ENCODE results near the gene SAPCD2.
"Not testable (repeated sequence)": the region's sequence is repeated elsewhere in the genome, so short reads cannot be mapped to it uniquely, and the experiment has no call there.

Gene SAPCD2

DNA sequence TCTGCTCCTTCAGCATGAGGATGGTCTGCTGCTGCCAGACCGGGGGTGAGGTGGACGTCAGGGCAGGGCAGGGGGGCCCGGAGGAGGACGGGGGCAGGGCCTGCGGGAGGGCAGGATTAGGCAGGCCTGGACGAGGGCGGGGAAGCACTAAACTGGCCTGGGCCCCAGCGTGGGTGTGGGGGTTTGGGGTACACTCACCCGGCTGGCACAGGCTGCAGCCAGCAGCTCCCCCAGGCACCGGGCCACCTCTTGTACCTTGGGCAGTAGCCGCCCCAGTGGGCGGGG lies 5.5 kb downstream of the SAPCD2 start:
- DNase-seq (ENCODE audit: low read depth, low spot score) = no peak

DNA sequence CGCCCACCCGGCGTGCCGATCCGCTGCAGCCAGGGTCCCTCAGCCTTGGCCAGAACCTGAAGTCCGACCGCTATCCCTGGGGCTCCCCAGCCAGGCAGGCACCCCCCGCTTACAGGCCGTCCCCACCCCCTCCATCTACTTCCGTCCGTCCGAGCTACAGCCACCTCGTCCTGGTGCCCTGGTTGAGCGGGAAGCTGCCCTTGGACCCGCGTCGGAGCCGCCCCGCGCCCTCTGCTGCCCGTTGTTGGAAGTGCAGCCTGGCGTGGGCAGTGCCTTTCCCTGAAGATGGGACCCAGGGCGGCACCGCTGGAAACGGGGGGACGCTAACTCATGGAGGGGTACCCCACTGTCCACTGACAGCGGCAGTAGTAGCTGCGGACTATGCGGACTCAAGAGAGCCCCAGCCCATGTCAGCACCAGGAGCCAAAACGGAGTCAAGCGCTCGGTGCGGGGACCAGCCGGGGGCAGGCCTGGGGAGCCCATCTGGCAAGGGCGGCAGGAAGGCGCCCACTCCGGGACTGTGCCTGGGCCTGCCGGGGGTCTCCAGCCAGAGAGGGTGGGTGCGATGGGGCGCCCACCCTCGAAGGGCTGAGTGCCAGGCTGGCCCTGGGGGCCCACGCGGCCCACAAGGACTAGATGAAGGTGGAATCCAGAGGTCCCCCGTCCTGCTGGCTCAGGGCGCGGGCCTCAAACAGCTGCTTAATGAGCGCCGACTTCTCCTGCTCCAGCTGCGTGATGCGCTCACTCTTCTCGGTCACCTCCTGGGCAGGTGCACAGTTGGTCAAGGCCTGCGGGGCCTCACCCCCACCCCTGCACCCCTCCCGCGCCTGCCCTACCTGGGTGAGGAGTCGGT lies 6.1 kb downstream of the SAPCD2 start:
- DNase-seq (ENCODE audit: low read depth, low spot score) = no peak

DNA sequence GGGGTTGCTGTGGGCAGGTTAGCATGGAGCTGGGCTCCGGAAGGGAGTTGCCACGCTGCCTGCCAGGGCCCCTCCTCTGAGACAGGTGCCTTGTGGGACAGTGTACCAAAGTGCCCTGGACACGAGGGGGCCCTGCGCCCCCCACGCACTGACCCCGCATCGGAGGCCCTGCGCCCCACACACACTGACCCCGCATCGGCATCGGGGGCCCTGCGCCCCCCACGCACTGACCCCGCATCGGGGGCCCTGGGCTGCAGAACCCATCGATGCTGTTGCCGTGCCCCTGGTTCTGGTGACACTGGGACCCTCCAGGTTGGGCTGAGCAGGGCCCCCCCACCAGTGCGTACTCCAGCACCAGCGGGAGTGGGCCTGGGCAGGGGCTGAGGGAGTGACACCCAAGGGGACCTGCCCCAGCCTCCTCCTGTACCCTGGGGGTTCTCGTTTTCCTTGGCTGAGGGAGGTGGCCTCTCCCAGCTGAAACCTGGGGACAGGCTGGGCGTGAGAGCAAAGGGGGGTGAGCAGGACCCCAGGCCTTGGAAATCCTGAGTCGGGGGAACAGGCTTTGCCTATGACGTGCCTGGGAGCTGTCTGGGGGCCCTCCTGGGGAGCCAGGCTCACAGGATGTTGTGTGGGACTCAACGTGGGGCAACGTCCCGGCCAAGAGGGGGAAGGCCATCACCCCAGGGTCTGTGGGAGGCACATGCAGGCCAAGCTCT lies 6.9 kb downstream of the SAPCD2 start:
- DNase-seq (ENCODE audit: low read depth, low spot score) = no peak

DNA sequence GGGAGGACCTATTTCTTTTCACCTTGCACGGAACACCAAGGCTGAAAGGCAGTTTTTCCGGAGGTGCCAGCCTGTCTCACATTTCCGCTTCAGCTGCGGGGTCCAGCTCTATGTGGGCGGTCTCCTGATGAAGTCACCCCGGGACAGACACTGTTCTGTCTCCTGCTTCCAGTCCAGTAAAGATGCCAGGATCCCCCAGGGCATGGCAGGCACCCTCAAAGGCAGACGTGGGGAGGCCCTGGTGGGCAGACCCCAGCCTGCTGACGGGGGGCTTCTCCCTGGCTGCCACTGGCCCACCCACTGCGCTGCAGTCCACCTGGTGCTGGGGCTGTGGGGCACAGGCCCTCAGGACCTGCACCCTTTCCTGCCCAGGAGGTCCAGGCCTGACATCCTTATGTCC lies 7.6 kb downstream of the SAPCD2 start:
- DNase-seq (ENCODE audit: low read depth, low spot score) = not testable (repeated sequence)

DNA sequence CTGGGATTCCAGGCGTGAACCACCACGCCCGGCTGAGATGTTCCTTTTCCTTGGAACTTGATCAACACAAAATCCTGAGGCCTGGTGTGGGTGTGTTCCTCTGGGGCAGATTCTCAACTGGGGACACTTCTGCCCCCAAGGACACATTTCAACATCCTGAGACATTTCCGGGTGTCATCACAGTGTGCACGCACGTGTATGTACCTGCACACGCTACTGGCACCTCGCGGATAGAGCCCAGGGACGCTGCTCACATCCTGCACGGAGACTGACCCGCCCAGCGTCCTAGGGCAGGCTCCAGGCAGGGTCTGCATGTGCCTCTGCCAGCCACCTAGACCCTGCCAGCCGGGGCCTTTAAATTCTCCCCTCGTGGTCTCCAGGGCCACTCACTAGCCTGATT lies 8.0 kb downstream of the SAPCD2 start:
- DNase-seq (ENCODE audit: low read depth, low spot score) = no peak

DNA sequence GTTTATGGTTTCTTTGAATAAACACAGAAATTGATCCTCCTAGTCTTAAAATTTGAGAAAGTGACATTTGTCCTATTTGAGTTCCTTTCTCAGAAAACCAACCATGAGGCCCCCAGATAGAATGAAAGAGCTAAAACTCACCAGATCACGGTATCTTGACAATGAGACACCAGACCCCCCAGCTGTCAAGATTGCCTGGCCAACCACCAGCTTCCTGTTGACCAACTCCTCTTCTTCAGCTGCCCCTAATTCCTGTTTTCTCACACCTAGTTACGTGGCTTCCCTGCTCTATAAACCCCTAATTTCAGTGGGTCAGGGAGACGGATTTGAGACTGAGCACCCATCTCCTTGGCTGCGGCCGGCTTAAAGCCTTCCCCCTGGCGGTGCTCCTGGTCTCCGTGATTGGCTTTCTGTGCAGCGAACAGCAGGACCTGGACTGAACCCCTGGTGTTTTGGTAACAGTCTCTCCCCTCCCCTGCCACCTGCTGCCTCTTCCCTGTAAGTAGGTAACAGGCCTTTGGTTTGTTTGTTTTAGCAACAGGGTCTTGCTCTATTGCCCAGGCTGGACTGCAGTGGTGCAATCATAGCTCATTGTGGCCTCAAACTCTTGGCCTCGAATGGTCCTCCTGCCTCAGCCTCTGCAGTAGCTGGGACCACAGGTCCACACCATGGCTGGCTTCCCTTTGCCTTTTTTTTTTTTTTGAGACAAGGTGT lies 11.7 kb downstream of the SAPCD2 start:
- no peak for DNase-seq (ENCODE audit: low read depth, low spot score)

DNA sequence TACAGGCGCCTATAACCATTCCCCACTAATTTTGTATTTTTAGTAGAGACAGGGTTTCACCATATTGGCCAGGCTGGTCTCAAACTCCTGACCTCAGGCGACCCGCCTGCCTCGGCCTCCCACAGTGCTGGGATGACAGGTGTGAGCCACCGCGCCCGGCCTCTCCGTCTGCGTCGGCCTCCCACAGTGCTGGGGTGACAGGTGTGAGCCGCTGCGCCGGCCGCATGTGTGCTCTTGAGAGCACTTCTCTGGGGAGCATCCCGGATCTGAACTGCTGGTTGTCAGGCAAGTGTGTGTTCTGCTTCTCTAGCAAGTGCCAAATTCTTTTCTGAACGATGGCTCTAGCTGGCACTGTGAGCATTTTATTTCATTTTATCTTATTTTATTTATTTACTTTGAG lies 12.8 kb downstream of the SAPCD2 start:
- DNase-seq (ENCODE audit: low read depth, low spot score) = no peak

DNA sequence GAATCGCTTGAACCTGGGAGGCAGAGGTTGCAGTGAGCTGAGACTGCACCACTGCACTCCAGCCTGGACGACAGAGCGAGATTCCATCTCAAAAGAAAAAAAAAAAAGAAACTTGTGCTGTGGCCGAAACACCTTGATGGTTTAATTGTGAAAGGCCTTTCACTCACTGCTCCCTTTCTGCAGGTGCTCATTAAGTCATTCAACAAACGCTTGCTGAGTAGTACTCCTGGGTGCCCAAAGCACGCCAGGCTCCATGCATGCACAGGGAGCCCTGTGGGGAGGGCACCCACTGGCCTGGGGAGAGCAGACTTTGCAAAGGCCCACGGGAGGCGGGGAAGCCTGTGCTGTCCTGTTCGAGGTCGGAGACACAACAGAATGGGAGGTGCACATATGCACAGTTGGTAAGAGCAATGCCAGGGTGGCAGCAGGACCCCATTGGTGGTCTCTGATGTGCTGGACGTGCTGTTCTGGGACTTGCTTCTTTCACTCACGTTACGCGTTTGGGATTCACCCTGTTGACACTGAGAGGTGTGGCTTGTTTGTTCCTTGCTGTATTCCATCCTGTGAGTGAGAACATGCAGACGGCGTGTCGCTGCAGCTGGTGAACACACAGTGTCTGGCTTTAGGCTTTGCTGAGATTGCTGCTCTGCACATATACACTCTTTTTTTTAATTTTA lies 13.5 kb downstream of the SAPCD2 start:
- DNase-seq (ENCODE audit: low read depth, low spot score) = no peak

DNA sequence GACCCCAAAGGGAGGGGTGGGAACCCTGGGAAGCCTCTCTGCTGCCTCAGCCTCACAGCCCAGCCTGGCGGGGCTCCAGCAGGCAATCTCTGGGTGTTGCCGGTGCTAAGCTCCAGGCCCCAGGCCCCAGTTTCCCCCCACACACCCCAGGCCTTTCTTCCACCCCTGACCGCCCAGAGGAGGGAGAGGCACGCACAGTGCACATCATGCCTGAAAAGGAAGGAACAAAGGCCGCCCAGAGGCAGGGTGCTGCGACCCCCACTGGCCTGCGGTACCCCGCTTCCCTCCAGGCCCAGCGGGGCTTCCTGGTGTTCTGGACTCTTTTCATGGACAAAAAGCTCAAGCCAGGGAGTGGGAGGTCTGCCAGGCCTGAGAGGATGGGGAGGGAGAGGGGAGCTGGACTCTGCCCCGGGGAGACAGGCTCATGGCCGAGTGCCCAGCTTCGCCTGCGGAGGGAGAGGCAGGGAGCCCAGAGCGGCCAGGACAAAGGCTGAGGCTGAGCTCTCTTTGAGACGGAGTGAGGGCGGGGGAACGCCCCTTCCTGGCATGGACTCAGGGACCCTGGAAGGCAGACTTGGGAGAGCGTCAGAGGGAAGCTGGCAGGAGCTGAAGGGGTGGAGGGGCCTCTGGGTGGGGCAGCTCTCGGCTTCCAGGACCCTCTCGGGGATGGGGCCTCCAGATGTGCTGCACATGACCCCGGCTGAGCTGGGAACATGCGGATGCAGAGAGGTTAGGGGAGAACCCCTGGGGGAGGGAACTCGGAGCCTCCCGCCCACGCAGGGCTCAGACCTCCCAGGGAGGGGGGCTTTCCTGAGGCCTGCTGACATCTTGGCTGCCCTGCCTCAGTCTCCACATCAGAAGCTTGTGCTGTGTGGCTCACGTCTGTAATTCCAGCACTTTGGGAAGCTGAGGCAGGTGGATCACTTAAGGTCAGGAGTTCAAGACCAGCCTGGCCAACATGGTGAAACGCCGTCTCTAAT lies 14.7 kb downstream of the SAPCD2 start:
- peak; percentile 77 for DNase-seq (ENCODE audit: low read depth, low spot score)

DNA sequence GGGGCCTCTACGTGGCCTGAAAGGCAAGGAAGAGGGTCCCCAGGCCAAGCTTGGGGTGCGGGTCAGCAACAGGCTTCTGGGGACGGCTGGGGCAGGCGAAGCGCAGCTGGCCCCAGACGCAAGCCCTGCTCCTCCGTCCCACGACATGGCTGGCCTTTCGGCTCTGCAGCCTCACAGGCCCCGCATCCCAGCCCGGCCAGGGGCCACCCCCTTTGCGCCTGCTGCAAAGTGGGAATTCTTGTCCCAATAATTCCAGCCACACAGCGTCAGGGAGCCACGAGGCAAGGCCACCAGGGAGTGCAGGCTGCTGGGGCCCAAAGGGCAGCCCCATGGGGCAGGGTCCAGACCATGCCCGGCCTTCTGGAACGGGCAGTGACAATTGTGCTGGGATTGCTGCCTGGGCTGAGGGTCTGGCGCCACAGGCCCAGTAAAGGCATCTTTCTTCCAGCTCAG lies 15.4 kb downstream of the SAPCD2 start:
- DNase-seq (ENCODE audit: low read depth, low spot score) = no peak

DNA sequence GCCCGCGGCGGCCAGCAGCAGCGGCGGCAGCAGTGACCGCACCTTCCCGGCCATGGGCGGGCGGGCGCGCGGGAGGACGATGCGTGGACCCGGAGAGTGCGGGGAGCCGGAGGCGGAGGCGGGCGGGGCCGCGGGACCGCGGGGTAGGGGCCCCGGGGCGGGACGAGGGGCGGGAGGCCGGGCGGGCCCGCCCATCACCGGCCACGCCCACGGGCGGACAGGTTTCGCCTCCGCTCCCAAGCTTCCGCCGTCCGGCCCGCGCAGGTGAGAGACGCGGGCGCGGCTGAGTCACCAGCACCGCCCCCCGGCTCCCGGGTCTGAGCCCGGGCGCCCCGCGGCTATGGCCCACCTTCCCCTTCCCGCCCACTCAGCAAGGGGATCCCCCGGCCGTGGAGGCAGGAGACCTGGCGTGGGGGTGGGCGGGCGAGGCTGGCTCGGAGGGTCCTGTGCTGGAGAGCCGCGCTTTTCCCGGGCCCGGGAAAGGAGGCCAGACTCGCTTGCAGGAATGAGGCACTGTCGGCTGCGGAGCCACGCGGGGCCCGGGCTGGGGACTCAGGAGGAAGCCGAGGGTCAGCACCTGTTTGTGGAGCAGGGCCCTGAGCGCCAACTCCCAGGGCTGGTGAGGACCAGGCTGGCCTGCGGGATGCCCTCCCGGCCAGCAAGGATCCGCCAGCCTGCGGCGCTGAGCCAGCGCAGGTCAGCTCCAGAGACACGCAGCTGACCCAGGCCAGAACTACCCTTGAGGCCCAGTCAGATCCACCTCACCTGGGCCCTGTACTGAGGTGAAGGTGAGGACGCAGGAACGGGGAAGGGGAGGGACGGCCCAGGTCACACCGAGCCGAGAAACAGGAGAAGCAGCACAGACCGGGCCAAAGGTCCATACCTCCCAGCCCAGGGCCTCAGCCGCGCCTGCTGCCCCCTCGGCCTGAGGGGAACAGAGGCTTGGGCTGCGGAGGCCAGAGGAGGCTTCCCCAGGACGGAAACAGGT lies 16.1 kb downstream of the SAPCD2 start, which contains the start of gene ENTPD2:
Gene ENTPD2, minus strand, starts transcription at position 118 of the 988 bp plus-strand sequence. Its CDS starts 64 bp downstream, at position 54.
- DNase-seq (ENCODE audit: low read depth, low spot score) = no peak

DNA sequence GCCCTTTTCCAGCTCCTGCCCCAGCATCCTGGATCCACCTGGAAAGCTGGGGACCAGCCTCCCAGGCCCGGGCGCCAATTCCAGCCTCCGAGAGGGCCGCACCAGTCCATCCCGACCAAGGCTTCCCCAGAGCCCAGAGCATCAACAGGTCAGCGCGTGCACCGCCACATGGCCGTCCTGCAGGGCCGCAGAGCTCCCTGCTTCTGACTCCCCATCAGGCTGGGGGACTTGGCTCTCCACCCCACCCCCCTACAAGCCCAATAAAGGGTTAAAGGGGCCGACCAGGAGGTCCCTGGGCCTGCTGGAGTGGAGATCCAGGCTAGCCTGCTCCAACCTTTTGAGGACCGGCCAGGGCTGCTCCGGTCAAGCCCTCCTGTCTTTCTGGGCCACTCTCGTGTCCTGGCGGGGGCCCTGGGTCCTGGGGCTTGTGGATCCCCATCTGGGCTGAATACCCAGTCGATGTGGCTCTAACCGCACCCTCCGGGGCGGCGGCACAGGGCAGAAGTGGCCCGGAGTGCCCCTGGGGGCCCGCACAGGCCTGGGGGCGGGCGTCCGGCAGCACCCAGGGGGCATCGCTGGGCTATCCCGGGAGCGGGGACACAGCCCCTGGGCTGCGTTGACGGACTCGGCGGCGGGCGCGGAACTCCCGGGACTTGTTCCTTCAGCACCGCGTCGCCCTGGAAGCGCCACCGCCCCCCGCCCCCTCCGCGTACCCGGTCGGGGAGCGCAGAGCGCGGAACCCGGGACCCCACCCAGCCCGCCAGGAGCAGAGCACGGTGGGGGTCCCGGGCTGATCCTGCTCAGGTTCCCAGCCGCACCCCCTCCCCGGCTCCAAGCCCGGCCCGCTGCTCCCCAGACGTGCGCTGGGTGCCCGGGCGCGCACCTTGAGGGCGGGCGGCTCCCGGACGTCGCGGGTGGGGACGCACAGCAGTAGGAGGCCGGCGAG lies 17.1 kb downstream of the SAPCD2 start:
- DNase-seq (ENCODE audit: low read depth, low spot score) = no peak

DNA sequence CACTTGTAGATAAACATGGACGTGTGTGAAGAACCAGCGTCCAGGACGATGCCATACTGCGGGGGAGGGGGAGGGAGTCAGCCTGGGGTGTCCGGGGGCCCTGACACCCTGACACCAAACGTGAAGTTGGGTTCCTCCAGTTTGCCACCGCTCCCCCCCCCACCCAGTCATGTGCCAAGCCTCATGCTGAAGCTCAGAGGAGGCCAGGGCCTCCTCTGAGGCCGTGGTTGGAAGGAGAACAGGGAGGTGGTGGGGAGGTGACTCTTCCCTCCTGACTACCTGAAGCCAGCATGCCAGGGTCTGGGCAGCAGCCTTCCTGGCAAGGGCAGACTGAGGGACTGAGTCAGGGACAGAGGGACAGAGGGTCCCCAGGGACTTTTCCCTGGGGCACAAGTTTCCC lies 18.1 kb downstream of the SAPCD2 start:
- DNase-seq (ENCODE audit: low read depth, low spot score) = no peak

DNA sequence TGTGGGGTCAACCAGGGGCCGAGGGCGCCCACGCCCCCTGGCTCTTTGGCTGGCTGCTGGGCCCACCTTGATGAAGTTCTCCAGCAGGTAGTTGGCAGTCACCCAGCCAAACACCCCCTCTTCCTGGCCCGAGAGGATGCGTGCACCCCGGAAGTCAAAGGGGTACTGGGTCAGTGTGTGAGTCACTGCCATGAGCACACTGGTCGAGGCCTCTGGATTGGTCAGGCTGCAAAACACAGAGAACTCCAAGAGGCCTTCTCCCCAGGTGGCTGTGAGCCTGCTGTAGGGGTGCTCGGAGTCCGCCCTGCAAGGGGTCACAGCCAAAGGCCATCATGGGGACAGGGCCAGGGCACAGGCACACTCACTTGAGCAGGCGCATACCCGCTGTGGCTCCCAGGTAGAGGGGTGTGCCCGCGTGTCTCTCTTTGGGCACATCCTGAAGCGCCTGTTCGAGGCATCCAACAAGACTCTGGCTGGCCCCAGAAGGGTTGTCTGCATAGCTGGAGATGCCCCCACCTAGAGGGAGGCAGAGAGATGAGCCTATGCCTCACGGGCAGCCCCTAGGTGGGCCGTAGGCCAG lies 19.1 kb downstream of the SAPCD2 start:
- DNase-seq (ENCODE audit: low read depth, low spot score) = no peak

DNA sequence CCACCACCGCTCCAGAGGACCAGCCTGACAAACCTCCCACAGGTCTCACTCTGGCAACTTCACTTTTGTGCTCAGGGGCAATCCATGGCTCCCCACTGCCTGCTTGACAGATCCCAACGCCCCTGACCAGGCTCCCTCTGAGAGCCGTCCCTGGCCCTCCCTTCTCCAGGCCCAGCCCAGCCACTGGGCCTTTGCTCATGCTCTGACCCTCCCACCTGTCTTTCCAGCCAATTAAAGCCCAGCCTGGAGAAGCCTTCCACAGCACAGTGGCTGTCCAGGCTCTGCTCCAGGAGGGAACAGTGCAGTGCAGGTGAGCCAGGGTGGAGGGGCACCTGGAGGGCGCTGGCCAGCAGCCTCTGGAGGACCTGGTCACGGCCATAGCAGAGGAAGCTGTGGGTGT lies 19.8 kb downstream of the SAPCD2 start:
- no peak for DNase-seq (ENCODE audit: low read depth, low spot score)

DNA sequence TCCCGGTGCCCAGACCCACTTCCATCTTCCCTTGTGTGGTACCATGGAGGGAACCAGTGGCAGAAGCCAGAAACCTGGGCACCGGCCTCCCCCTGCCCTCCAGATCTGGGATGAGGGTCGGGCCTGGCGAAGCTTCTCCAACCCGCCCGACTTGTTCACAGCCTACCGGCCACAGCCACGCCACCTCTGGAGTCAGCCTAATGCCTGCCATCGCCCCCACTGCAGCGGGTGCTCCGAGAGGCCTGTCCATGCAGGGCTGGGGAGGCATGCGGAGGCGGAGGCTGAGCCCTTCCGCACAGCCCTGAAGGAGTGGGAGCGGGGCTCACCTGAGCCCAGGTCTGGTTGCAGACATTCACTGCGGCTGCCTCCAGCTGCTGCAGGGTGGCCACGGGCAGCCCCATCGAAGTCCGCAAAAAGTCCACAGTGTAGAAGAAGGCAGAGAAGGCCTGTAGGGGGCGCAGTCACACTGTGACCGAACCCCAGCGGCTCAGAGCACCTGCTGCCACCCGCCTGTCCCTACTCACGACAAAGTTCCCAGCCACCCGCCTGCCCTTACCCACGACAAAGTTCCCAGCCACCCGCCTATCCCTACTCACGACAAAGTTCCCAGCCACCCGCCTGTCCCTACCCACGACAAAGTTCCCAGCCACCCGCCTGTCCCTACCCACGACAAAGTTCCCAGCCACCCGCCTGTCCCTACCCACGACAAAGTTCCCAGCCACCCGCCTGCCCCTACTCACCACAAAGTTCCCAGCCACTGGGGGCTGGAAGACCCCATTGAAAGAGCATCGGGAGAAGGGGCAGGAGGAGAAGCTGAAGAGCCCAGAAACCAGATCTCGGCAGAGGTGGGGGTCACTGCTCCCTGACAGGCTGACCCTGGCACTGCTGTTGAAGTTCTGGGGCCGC lies 20.6 kb downstream of the SAPCD2 start:
- DNase-seq (ENCODE audit: low read depth, low spot score) = no peak

Data from brain pericyte (primary cell).